Measurements from ENCODE around the gene HOXC10. TPM values are rescaled to one million over a fixed set of nuclear protein-coding genes. Genes with fewer than 3 reads are reported as not detected.
A peak's percentile ranks its signal among the peaks of the same experiment; 100 is the strongest.

HOXC10 gene
- total RNA-seq, 1 experiment from 2014 or later = 19.8 TPM

DNA sequence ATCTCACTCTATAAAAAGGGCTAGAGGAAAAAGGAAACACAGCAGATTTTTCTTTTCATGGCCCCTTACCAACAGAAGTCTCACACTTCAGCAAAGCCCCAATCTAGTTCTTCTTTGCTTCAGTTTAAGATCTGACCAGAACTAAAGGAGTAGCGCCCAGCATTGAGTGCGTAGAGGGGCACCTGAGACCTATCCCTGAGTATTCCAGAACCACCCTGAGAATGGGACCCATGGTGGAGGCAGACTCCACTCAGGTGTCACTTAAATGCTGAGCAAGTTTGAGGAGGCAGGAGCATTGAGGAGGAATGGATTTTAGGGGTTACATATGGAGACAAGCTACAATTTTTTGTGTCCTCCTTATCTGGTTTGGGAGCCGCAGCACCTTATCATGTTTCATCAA is 13.8 kb upstream of the HOXC10 start:
- Histone ChIP-seq H3K36me3 (peaks cover 3% of the 10 kb centered on the region; the same call in 1 of the 2 replicates), H3K4me3 (no peak overlapping the region), H3K9me3 (no peaks in the 10 kb centered on the region), H3K27me3 (no peaks in the 10 kb centered on the region)
- no peak for DNase-seq

DNA sequence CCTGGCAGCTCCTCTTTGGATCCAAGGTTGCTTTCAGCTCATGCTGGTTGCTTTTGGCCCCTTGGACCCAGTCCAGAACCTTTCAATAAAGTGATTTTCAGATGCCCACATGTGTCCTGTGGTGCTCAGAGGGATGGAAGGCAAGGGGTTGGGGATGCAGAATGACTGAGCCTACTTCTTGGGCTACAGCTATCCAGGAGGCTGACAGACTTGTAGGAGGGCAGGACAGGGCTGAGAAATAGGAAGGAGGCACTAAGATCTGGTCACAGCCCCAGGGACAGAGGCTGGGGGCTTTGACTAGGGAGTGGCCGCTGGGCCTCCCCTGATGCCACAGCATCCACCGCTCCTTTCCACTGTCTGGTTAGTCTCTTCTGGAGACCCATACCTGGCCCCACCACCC is 13.3 kb upstream of the HOXC10 start:
- Histone ChIP-seq H3K4me3 (no peak overlapping the region), H3K27me3 (no peaks in the 10 kb centered on the region), H3K9me3 (no peaks in the 10 kb centered on the region), H3K36me3 (peaks cover 3% of the 10 kb centered on the region; the same call in 1 of the 2 replicates)
- DNase-seq = no peak

DNA sequence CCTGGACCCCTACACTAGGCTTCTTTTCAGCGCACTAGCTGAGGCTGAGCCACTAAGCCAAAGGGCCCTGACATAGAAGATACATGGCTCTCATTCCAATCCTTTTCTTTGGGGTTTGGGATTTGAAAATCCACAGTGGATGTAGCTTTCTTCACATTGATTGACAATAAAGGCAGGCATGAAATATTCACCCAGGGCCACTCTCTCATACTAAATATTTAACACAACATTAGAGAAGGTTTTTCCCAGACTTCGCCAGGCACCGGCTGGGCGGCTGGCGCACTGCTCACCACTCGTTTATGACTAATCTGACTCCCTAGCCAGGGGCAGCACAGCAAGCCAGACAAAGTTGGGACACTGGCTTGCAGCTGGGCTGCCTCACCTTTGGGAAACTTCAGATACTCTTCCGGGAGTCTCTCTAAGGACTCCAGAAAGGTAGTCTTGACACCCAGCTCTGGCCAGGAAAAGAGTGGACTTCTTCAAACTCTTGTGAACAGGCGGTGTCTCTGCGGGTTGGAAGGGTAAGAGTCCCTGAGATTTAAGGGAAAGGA is 12.7 kb upstream of the HOXC10 start:
- Histone ChIP-seq H3K36me3 (peaks cover 3% of the 10 kb centered on the region; the same call in 1 of the 2 replicates), H3K27me3 (no peaks in the 10 kb centered on the region), H3K4me3 (peak overlapping the region; percentile 68), H3K9me3 (no peaks in the 10 kb centered on the region)
- DNase-seq = peak; percentile 84

DNA sequence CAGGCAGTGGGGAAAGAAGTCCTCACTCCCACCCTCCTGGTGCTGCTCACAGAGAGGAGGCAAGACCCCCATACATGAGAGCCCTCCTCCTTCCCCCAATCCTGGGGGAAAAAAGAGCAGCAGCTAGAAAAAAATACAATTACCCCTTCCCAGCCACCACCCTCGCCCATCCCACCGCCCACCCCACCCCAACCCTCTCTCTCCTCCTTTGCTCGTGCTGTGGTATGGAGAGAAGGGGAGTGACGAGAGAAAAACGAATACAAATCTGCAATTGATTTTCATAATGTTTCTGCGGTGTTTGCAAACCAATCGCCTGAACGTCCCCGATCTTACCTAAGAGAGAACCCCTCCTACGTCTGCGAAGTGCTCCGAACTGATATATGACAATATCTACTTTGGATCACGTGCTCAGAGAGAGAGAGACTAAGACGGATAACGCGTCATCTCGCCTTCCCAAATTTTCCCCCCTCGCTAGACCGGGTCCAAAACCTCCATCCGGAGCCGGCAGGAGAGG is 12.2 kb upstream of the HOXC10 start, which contains the start of gene HOXC11:
TSS of gene HOXC11 (plus strand) at position 405 of the 514 bp plus-strand sequence. CDS start 116 bp downstream, outside the sequence.
- no peaks in the 10 kb centered on the region for H3K27me3 ChIP-seq
- no peaks in the 10 kb centered on the region for H3K9me3 ChIP-seq
- no peak for DNase-seq
- H3K36me3 ChIP-seq = peaks cover 3% of the 10 kb centered on the region; the same call in 1 of the 2 replicates
- peak within 1 kb of the TSS; percentile 68 for H3K4me3 ChIP-seq

DNA sequence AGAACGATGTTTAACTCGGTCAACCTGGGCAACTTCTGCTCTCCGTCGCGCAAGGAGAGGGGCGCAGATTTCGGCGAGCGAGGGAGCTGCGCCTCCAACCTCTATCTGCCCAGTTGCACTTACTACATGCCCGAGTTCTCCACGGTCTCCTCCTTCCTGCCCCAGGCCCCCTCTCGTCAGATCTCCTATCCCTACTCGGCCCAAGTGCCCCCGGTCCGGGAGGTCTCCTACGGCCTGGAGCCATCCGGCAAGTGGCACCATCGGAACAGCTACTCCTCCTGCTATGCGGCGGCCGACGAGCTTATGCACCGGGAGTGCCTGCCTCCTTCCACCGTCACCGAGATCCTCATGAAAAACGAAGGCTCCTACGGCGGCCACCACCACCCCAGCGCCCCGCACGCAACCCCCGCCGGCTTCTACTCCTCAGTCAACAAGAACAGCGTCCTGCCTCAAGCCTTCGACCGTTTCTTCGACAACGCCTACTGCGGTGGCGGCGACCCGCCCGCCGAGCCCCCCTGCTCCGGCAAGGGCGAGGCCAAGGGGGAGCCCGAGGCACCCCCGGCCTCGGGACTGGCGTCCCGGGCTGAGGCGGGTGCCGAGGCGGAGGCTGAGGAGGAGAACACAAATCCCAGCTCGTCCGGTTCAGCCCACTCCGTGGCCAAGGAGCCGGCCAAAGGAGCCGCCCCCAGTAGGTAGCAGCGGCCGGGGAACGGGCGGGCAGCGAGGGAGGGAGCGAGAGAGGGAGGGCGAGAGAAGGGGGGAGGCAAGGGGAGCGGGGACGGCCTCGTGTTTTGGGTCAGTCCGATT is 11.5 kb upstream of the HOXC10 start:
- Histone ChIP-seq H3K27me3 (no peaks in the 10 kb centered on the region), H3K9me3 (no peaks in the 10 kb centered on the region), H3K36me3 (peaks cover 3% of the 10 kb centered on the region; the same call in 1 of the 2 replicates), H3K4me3 (peak overlapping the region; percentile 68)
- peak; percentile 86 for DNase-seq

DNA sequence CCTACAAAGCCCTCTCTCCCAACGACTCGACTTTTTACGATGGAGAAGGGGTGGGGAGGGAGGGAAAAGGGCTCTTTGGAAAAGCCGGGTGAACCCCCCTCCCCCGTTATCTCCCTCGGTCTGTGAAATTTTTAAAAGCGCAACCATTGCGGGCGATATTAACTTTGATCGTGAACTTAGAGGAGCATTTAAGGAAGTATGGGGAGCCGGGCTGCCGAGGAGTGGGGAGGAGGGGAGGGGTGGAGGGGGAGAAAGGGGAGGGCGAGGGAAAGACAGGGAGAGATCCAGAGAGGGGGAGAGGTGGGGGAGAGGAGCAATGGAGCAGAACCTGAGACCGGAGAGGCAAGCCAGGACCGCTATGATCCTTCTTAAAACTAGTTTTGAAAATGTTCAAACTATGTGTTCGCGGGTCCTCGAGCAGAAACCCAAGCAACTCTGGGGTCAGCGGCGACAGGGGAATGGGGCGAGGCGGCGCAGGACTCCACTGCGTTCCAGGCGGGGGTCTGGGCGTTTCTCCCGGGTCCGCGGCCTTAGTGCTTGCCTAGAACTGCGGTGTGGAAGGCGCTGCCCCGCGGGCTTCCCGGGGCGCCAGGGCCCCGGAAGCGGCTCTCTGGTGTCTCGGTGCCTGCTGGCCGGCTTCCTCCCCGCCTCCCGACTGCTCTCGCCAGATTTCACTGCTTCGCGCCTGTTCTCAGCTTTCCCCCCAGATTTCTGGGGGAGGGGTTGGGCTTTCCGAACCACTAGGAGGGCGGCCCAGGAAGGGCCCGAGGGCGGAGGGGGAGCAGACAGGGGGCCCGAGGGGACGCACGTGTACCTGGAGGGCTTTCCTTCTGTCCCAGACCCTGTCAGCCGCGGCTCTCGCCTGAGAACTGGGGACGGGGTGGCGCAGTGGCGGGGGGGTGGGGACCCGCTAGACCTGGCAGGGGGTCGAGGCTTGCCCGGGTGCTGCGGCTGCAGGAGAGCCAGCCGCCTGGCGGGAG is 10.6 kb upstream of the HOXC10 start, which contains the start of gene HOTAIR:
TSS of gene HOTAIR (minus strand) at position 871 of the 980 bp plus-strand sequence.
- Histone ChIP-seq H3K36me3 (peaks cover 3% of the 10 kb centered on the region; the same call in 1 of the 2 replicates), H3K9me3 (no peaks in the 10 kb centered on the region), H3K27me3 (no peaks in the 10 kb centered on the region), H3K4me3 (peak within 1 kb of the TSS; percentile 68)
- peak; percentile 89 for DNase-seq

DNA sequence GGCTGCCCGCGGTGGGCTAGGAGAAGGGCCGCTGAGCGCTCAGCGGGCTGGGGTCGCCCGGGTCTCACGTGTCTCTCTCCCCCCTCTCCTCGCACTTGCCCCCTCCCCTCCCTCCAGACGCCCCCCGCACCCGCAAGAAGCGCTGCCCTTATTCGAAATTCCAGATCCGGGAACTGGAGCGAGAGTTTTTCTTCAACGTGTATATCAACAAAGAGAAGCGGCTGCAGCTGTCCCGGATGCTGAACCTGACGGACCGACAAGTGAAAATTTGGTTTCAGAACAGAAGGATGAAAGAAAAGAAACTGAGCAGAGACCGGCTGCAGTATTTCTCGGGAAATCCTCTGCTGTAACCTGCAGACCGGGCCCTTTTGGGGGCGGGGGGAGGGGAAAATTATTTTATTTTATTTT is 9.9 kb upstream of the HOXC10 start:
- no peaks in the 10 kb centered on the region for H3K27me3 ChIP-seq
- H3K9me3 ChIP-seq = no peaks in the 10 kb centered on the region
- DNase-seq = no peak
- H3K36me3 ChIP-seq = peaks cover 3% of the 10 kb centered on the region; the same call in 1 of the 2 replicates
- H3K4me3 ChIP-seq = peak overlapping the region; percentile 68

DNA sequence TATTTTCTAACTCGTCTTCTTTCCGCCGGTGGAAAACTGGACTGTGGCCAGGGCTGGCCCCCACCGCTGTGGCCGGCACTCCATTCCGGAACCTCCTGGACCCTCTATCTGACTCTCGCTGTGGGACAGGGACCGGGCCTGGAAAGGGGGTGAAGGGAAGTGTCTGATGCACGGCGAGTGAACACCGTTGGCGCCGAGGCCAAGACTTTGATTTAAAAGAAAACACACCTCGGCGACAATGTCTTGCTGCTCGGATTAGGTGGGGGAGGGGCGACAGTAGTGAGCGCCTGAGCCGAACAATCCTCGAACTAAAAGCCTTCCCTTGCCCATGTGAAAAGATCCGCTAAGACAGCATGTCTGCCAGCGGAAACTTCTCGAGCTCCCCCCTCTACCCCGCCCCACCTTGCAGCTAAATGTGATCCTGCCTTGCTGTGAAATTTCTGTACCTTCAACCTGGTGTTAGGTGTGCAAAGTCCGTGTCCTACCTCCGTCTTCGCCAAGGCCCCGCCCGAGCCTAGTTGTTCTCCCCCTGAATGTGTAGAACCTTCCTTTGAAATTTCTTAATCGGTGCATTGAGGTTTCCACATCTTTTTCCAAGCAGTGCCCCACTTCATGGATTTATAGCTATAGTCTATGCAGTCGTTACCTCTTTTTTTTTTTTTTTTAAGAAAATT is 9.3 kb upstream of the HOXC10 start:
- peak overlapping the region; percentile 68 for H3K4me3 ChIP-seq
- no peak for DNase-seq
- no peaks in the 10 kb centered on the region for H3K27me3 ChIP-seq

DNA sequence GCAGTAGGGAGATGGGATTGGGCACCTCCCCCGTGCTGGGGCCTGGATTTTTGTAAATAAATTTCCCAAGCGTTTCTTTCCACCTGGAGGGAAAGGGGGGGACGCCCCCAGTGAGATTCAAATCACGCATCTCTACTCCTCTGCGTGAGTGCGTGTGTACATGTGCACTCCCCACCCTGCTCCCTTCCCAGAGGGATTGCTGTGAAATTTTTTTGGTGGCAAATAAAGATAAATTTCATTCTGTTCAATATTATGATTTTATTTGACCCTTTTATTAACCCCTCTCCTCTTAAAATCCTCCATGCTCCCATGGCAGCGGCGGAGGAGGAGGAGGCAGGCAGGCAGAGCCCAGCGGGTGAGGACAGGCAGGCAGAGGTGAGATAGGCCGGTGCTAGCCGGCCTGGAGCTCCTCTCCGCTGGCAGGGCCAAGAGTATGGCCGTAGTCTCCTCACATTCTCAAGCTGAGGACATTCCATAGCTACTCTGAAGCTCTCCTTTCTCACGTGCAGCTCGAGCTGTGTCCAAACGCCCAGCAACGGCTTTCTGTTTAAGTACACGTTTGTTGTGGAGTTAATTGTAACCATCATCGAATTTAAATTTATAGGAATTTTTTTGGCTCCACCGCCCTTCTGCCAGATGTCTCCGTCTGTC is 8.6 kb upstream of the HOXC10 start:
- H3K4me3 ChIP-seq = no peak overlapping the region
- H3K27me3 ChIP-seq = no peaks in the 10 kb centered on the region
- H3K9me3 ChIP-seq = no peaks in the 10 kb centered on the region
- H3K36me3 ChIP-seq = peaks cover 3% of the 10 kb centered on the region; the same call in 1 of the 2 replicates
- peak; percentile 63 for DNase-seq

More for the DNA sequence above, 9.3 kb upstream of the HOXC10 start:
- Histone ChIP-seq H3K36me3 (peaks cover 3% of the 10 kb centered on the region; the same call in 1 of the 2 replicates), H3K9me3 (no peaks in the 10 kb centered on the region)

DNA sequence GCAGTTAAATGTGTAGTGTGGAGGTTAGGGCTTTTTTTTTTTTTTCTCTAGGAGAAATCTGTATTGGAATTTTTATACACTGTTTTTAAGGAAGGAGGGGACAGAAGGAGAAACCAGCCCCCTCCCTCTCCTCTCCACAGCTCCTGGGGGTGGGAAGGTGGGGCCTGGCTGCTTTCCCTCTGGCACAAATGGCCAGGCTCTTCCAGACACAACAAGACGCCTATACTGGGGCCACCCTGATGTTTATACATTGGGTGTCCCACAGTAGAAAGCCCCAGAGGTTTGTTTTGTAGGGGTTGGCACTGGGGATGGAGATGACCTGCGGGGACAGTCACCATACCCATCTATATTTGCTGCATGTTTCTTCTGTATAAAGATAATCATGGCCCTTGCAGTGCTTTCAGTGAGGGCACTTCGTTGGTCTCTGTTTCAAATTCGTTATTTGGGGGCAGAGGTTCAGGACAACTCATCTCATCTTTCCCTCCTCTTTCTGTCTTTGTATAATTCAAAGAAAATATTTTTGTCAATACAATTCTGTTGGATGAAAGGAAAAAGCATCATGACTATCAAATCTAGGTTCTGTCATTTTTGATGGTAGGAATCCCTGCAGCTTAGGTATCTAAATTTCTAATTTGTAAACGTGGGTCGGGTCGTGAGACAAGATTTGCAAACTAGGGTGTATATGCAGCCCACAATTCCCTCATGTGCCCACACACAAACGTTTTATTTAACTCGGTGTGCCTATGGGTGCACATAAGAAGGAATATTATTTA is 7.9 kb upstream of the HOXC10 start:
- H3K4me3 ChIP-seq = no peak overlapping the region
- H3K36me3 ChIP-seq = peaks cover 3% of the 10 kb centered on the region; the same call in 1 of the 2 replicates
- no peaks in the 10 kb centered on the region for H3K27me3 ChIP-seq
- peak; percentile 43 for DNase-seq
- H3K9me3 ChIP-seq = no peaks in the 10 kb centered on the region

DNA sequence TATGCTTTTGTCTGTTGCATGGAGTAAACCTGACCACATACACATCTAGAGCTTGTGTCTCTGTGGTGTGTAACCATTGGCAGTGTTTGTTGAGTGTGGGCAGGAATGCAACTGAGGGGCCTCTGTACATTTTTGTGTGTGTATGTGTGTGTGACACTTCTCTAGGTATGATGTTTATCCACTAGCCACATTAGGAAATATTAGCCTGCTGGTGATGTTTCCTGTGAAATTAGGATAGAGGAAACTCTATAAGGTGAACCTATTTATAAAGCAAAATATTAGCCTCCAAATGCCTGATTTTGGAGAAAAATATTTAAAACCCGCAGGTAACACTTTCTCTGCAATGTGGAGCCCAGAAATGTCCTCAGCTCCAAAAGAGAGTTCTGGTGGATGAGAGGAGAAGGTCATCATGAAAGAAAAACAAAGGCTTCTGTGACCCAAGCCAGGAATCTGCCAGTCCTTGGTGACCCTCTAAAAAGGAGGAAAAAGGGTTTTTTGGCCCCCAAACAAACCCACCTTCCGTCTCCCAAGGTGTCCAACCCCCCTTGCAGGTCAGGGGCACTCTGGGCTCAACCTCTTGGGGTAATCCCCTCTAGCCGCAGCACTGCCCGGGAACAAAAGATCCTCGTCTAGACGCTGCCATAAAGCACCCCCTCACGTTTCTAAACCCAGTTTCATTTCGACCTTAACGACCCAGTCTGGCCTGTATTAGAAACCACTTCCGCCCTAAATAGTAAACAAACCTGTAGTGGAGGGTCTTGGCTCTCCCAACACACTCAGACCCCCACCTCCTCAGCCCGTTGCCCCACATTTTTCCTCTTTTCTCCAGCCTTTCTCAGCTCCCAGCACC is 7.1 kb upstream of the HOXC10 start:
- no peaks in the 10 kb centered on the region for H3K9me3 ChIP-seq
- DNase-seq = no peak
- no peak overlapping the region for H3K4me3 ChIP-seq
- peaks cover 3% of the 10 kb centered on the region; the same call in 1 of the 2 replicates for H3K36me3 ChIP-seq
- no peaks in the 10 kb centered on the region for H3K27me3 ChIP-seq

DNA sequence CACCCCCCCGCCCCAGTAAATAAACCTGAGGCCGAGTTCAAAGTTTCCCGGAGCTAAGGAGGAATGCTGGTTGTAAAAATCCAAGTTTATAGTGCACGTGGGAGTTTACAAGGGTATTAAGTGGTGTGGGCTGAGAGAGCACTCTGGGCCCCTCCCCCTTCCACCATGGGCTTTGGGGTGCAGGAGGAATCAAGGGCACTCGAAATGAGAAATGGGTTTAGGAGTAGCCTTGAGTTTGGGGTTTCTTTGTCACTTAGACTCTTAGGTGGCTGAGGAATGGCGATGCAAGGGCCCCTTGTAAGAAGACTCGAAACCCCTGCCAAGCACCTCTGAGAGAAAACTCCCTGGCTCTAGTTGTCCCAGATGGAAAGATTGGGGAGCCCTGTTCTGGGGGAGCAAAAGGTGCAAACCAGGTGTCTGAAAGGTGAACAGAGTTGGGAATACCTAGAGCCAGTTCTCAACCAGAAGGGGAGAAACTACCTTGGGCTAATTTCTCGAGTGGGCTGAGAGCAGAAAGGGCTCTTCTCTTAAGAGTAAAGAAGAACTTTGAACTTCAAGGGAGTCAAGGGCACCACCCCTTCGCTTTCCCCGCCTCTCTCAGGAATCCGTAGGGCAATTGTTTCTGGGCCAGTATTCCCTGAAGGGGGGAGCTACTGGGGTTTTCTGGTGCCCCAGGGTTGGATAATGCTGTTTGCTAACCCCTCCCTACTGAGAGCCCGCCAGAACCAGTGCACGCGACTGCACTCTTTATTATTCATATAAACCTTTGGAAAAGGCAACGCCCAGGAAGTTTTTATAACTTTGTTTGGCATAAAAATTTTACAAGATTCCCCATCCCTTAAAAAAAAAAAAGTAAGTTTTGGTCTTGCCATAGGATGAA is 6.2 kb upstream of the HOXC10 start:
- H3K36me3 ChIP-seq = peaks cover 3% of the 10 kb centered on the region; the same call in 1 of the 2 replicates
- H3K27me3 ChIP-seq = no peaks in the 10 kb centered on the region
- H3K9me3 ChIP-seq = no peaks in the 10 kb centered on the region
- no peak overlapping the region for H3K4me3 ChIP-seq
- peak; percentile 95 for DNase-seq
